ENCODE data around the gene PLCL1. TPM values are rescaled to one million over a fixed set of nuclear protein-coding genes. Genes with fewer than 3 reads are reported as not detected.

PLCL1 gene
- total RNA-seq, 1 experiment from 2014 or later, result 0.07 TPM

DNA sequence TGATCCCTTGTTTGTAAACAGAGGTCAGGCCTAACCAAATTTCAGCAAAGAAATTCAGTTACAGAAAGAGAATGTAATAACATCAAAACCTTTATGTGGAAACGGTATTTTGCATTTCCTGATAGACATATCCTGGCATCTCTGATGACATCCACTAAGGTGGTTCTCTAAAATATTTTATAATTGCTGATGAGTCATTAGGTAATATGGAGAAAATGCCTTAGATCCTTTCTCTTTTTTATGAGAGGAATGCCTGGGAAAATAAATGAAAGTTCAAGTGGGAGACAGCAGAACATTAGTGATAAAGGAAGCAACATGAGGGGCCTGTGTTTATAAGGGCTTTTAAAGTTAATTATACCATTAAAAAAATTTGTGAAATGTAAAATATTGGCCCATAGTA is 72.6 kb downstream of the PLCL1 start:
- no peak for DNase-seq (ENCODE audit: low read depth, low spot score)
- ChIA-PET CTCF (no interaction called here), RAD21 (ENCODE audit: low non-redundant PET in 1 of 2, low total read pairs in 2 of 2, uncharacterized antibody in 2 of 2, unreplicated experiment in 2 of 2) (no interaction called here), POLR2A (no interaction called here)
- Histone ChIP-seq H3K27me3 (ENCODE audit: insufficient read depth, low read length) (0 out of 2 replicates have a peak, but pooled peaks cover 8% of the 10 kb centered on the region), H3K9me2 (ENCODE audit: insufficient read depth) (no peaks in the 10 kb centered on the region), H3K4me2 (ENCODE audit: low read length) (no peak overlapping the region), H3K4me1 (ENCODE audit: control insufficient read depth in 1 of 2, insufficient read depth in 2 of 2, low read length in 2 of 2) (no peaks in the 10 kb centered on the region), H3K36me3 (ENCODE audit: control insufficient read depth in 1 of 2, insufficient read depth in 2 of 2, low read length in 2 of 2) (no peaks in the 10 kb centered on the region), H4K20me1 (ENCODE audit: insufficient read depth) (no peaks in the 10 kb centered on the region), H3K4me3 (replicated peaks in 1 of 2; ENCODE audit: low read depth in 1 of 2, low read length in 2 of 2) (no peak overlapping the region), H3K9me3 (ENCODE audit: control insufficient read depth in 1 of 2, insufficient read depth in 1 of 2, low read depth in 1 of 2, low read length in 2 of 2) (no peaks in the 10 kb centered on the region), H3K79me2 (ENCODE audit: insufficient read depth, low read length) (no peaks in the 10 kb centered on the region), H2AFZ (ENCODE audit: low read depth, low read length, poor library complexity, severe bottlenecking) (no peak overlapping the region), H3K27ac (ENCODE audit: low read depth, low read length) (no peak overlapping the region), H3K9ac (ENCODE audit: low read length) (no peak overlapping the region)
- BruUV-seq (replicated peaks), result no TSS peak
- no peak for ATAC-seq
- intact Hi-C loops (cut with micrococcal nuclease), result no loop called here
- no peak for TF ChIP-seq YY1 (IDR thresholded peaks at IDR 0.05; ENCODE audit: extremely low read depth, insufficient replicate concordance, low read depth, low read length)
- no peak for TF ChIP-seq SRF (IDR thresholded peaks at IDR 0.05; ENCODE audit: low read depth)
- TF ChIP-seq, protein P1, sequence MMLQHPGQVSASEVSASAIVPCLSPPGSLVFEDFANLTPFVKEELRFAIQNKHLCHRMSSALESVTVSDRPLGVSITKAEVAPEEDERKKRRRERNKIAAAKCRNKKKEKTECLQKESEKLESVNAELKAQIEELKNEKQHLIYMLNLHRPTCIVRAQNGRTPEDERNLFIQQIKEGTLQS (IDR thresholded peaks at IDR 0.05), result no peak
- no peak for TF ChIP-seq FOSL1 (IDR thresholded peaks at IDR 0.05; ENCODE audit: low read depth)
- no peak for TF ChIP-seq CEBPB (IDR thresholded peaks at IDR 0.05; ENCODE audit: low read depth)
- TF ChIP-seq SP1 (IDR thresholded peaks at IDR 0.05; ENCODE audit: low read depth), result no peak
- TF ChIP-seq, protein P2, sequence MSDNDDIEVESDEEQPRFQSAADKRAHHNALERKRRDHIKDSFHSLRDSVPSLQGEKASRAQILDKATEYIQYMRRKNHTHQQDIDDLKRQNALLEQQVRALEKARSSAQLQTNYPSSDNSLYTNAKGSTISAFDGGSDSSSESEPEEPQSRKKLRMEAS (IDR thresholded peaks at IDR 0.05), result no peak
- TF ChIP-seq ZNF274 (IDR thresholded peaks at IDR 0.05; ENCODE audit: low read depth, low read length), result no peak
- no peak for TF ChIP-seq ELF1 (IDR thresholded peaks at IDR 0.05; ENCODE audit: borderline replicate concordance, low read depth)
- no peak for TF ChIP-seq EZH2phosphoT487 (IDR thresholded peaks at IDR 0.05; ENCODE audit: borderline replicate concordance)
- no peak for TF ChIP-seq TCF7L2 (IDR thresholded peaks at IDR 0.05; ENCODE audit: borderline replicate concordance, extremely low read depth, insufficient read depth, insufficient read length)
- no peak for TF ChIP-seq POLR2A (IDR thresholded peaks at IDR 0.05; ENCODE audit: borderline replicate concordance, extremely low read depth, insufficient read depth, insufficient read length)
- TF ChIP-seq POLR2AphosphoS5 (IDR thresholded peaks at IDR 0.05; ENCODE audit: low read depth, low read length), result no peak
- TF ChIP-seq, protein P3, sequence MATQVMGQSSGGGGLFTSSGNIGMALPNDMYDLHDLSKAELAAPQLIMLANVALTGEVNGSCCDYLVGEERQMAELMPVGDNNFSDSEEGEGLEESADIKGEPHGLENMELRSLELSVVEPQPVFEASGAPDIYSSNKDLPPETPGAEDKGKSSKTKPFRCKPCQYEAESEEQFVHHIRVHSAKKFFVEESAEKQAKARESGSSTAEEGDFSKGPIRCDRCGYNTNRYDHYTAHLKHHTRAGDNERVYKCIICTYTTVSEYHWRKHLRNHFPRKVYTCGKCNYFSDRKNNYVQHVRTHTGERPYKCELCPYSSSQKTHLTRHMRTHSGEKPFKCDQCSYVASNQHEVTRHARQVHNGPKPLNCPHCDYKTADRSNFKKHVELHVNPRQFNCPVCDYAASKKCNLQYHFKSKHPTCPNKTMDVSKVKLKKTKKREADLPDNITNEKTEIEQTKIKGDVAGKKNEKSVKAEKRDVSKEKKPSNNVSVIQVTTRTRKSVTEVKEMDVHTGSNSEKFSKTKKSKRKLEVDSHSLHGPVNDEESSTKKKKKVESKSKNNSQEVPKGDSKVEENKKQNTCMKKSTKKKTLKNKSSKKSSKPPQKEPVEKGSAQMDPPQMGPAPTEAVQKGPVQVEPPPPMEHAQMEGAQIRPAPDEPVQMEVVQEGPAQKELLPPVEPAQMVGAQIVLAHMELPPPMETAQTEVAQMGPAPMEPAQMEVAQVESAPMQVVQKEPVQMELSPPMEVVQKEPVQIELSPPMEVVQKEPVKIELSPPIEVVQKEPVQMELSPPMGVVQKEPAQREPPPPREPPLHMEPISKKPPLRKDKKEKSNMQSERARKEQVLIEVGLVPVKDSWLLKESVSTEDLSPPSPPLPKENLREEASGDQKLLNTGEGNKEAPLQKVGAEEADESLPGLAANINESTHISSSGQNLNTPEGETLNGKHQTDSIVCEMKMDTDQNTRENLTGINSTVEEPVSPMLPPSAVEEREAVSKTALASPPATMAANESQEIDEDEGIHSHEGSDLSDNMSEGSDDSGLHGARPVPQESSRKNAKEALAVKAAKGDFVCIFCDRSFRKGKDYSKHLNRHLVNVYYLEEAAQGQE (IDR thresholded peaks at IDR 0.05; ENCODE audit: low read depth), result no peak
- TF ChIP-seq SIN3A (IDR thresholded peaks at IDR 0.05; ENCODE audit: low read depth), result no peak
- TF ChIP-seq, protein P4, sequence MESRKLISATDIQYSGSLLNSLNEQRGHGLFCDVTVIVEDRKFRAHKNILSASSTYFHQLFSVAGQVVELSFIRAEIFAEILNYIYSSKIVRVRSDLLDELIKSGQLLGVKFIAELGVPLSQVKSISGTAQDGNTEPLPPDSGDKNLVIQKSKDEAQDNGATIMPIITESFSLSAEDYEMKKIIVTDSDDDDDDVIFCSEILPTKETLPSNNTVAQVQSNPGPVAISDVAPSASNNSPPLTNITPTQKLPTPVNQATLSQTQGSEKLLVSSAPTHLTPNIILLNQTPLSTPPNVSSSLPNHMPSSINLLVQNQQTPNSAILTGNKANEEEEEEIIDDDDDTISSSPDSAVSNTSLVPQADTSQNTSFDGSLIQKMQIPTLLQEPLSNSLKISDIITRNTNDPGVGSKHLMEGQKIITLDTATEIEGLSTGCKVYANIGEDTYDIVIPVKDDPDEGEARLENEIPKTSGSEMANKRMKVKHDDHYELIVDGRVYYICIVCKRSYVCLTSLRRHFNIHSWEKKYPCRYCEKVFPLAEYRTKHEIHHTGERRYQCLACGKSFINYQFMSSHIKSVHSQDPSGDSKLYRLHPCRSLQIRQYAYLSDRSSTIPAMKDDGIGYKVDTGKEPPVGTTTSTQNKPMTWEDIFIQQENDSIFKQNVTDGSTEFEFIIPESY (IDR thresholded peaks at IDR 0.05; ENCODE audit: extremely low read depth, insufficient replicate concordance, low read length), result no peak
- TF ChIP-seq, protein P5, sequence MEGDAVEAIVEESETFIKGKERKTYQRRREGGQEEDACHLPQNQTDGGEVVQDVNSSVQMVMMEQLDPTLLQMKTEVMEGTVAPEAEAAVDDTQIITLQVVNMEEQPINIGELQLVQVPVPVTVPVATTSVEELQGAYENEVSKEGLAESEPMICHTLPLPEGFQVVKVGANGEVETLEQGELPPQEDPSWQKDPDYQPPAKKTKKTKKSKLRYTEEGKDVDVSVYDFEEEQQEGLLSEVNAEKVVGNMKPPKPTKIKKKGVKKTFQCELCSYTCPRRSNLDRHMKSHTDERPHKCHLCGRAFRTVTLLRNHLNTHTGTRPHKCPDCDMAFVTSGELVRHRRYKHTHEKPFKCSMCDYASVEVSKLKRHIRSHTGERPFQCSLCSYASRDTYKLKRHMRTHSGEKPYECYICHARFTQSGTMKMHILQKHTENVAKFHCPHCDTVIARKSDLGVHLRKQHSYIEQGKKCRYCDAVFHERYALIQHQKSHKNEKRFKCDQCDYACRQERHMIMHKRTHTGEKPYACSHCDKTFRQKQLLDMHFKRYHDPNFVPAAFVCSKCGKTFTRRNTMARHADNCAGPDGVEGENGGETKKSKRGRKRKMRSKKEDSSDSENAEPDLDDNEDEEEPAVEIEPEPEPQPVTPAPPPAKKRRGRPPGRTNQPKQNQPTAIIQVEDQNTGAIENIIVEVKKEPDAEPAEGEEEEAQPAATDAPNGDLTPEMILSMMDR (IDR thresholded peaks at IDR 0.05 in 2 of 3, conservative IDR thresholded peaks at IDR 0.05 in 1 of 3; ENCODE audit: borderline replicate concordance in 1 of 3, insufficient read depth in 1 of 3, low read depth in 2 of 3, low read length in 2 of 3), result no peak
- no peak for TF ChIP-seq JUND (IDR thresholded peaks at IDR 0.05)
- TF ChIP-seq CBX3 (IDR thresholded peaks at IDR 0.05; ENCODE audit: low read depth), result no peak

All from HCT116 (cell line).